IPS-18a (cell line): ENCODE measurements around the gene ATAT1.
A peak's percentile ranks its signal among the peaks of the same experiment; 100 is the strongest.

Experiments
- H3K27ac ChIP-seq: one replicate; pipeline ENCODE4 v1.5.1; 2013; ENCODE audit warnings: low read length
- H3K27me3 ChIP-seq: one replicate; pipeline ENCODE4 v1.6.1; 2013; ENCODE audit warnings: mild to moderate bottlenecking, low read length; ENCODE audit not compliant: control insufficient read depth, insufficient read depth
- H3K36me3 ChIP-seq: one replicate; pipeline ENCODE4 v1.6.1; 2013; ENCODE audit warnings: low read depth, low read length; ENCODE audit not compliant: control insufficient read depth
- H3K4me1 ChIP-seq: one replicate; pipeline ENCODE4 v1.6.1; 2013; ENCODE audit warnings: low read depth, low read length; ENCODE audit not compliant: control insufficient read depth
- H3K4me3 ChIP-seq: one replicate; pipeline ENCODE4 v1.5.1; 2013; ENCODE audit warnings: low read length
- H3K9ac ChIP-seq: one replicate; pipeline ENCODE4 v1.6.1; 2013; ENCODE audit warnings: mild to moderate bottlenecking, low read length, moderate library complexity
- H3K9me3 ChIP-seq: one replicate; pipeline ENCODE4 v1.6.1; 2013; ENCODE audit warnings: low read depth, low read length; ENCODE audit not compliant: control insufficient read depth

The ATAT1 gene

GRCh38 chr6:30682143-30683117, 55.8 kb downstream of the ATAT1 start:
- Histone ChIP-seq H3K4me3 (peak overlapping the region; percentile 42), H3K4me1 (peaks cover 46% of the 10 kb centered on the region), H3K9me3 (no peaks in the 10 kb centered on the region), H3K36me3 (peaks cover under 1% of the 10 kb centered on the region), H3K9ac (no peak overlapping the region), H3K27me3 (no peaks in the 10 kb centered on the region), H3K27ac (no peak overlapping the region)

- Histone ChIP-seq H3K36me3 (no peaks in the 10 kb centered on the region), H3K4me1 (peaks cover 53% of the 10 kb centered on the region), H3K27me3 (no peaks in the 10 kb centered on the region), H3K27ac (no peak overlapping the region), H3K9me3 (no peaks in the 10 kb centered on the region), H3K9ac (peak overlapping the region; percentile 9), H3K4me3 (peak overlapping the region; percentile 42)
These were observed 56.7 kb downstream of the ATAT1 start for GRCh38 chr6:30683183-30683979.

GRCh38 chr6:30683980-30684338, 57.3 kb downstream of the ATAT1 start:
- Histone ChIP-seq H3K27ac (no peak overlapping the region), H3K4me1 (peaks cover 53% of the 10 kb centered on the region), H3K27me3 (no peaks in the 10 kb centered on the region), H3K9ac (no peak overlapping the region), H3K9me3 (no peaks in the 10 kb centered on the region), H3K4me3 (peak overlapping the region; percentile 42), H3K36me3 (no peaks in the 10 kb centered on the region)

GRCh38 chr6:30684386-30685156, 57.9 kb downstream of the ATAT1 start:
- Histone ChIP-seq H3K9me3 (no peaks in the 10 kb centered on the region), H3K4me3 (peak overlapping the region; percentile 42), H3K4me1 (peaks cover 51% of the 10 kb centered on the region), H3K9ac (no peak overlapping the region), H3K36me3 (no peaks in the 10 kb centered on the region), H3K27me3 (no peaks in the 10 kb centered on the region), H3K27ac (no peak overlapping the region)

- Histone ChIP-seq H3K4me3 (peak overlapping the region; percentile 78), H3K4me1 (peaks cover 56% of the 10 kb centered on the region), H3K9ac (no peak overlapping the region), H3K36me3 (no peaks in the 10 kb centered on the region), H3K9me3 (no peaks in the 10 kb centered on the region), H3K27me3 (no peaks in the 10 kb centered on the region), H3K27ac (no peak overlapping the region)
These were observed 58.7 kb downstream of the ATAT1 start for GRCh38 chr6:30685157-30686008.

- H3K9ac ChIP-seq: peak within 1 kb of the TSS; percentile 65
- H3K27ac ChIP-seq: peak within 1 kb of the TSS; percentile 56
- H3K4me1 ChIP-seq: peaks cover 58% of the 10 kb centered on the region
- no peaks in the 10 kb centered on the region for H3K27me3 ChIP-seq
- peak within 1 kb of the TSS; percentile 78 for H3K4me3 ChIP-seq
- H3K36me3 ChIP-seq: no peaks in the 10 kb centered on the region
- H3K9me3 ChIP-seq: no peaks in the 10 kb centered on the region
These were observed 59.6 kb downstream of the ATAT1 start, which contains the start of gene PPP1R18 for GRCh38 chr6:30686009-30686907. Gene PPP1R18, minus strand, starts transcription at chr6:30686645. Its CDS starts 627 bp downstream, at chr6:30686018.

GRCh38 chr6:30686908-30687658, 60.4 kb downstream of the ATAT1 start:
- Histone ChIP-seq H3K4me3 (peak overlapping the region; percentile 78), H3K36me3 (no peaks in the 10 kb centered on the region), H3K4me1 (peaks cover 56% of the 10 kb centered on the region), H3K9ac (peak overlapping the region; percentile 65), H3K9me3 (no peaks in the 10 kb centered on the region), H3K27ac (peak overlapping the region; percentile 56), H3K27me3 (no peaks in the 10 kb centered on the region)

GRCh38 chr6:30687659-30688431, 61.2 kb downstream of the ATAT1 start:
- Histone ChIP-seq H3K9me3 (no peaks in the 10 kb centered on the region), H3K9ac (peak overlapping the region; percentile 65), H3K4me3 (peak overlapping the region; percentile 78), H3K27me3 (no peaks in the 10 kb centered on the region), H3K27ac (peak overlapping the region; percentile 56), H3K36me3 (no peaks in the 10 kb centered on the region), H3K4me1 (peaks cover 49% of the 10 kb centered on the region)

GRCh38 chr6:30688569-30688968, 61.9 kb downstream of the ATAT1 start:
- Histone ChIP-seq H3K4me1 (peaks cover 42% of the 10 kb centered on the region), H3K27ac (no peak overlapping the region), H3K36me3 (no peaks in the 10 kb centered on the region), H3K9me3 (no peaks in the 10 kb centered on the region), H3K4me3 (peak overlapping the region; percentile 78), H3K27me3 (no peaks in the 10 kb centered on the region), H3K9ac (no peak overlapping the region)
